ENCODE data around the gene SBNO2. TPM values are rescaled to one million over a fixed set of nuclear protein-coding genes. Genes with fewer than 3 reads are reported as not detected.

Gene SBNO2
- total and polyA plus RNA-seq, 2 experiments from 2014 or later: 6.9 to 35.4 TPM

- Histone ChIP-seq H2AFZ (no peak overlapping the region), H3K79me2 (replicated peaks; ENCODE audit: insufficient read depth) (0 out of 2 replicates have a peak, but pooled peaks cover 4% of the 10 kb centered on the region), H3K4me3 (peak overlapping the region; percentile 64), H3K36me3 (ENCODE audit: insufficient read depth) (no peaks in the 10 kb centered on the region), H4K20me1 (replicated peaks; ENCODE audit: insufficient read depth) (0 out of 2 replicates have a peak, but pooled peaks cover 3% of the 10 kb centered on the region), H3K4me1 (ENCODE audit: insufficient read depth) (peaks cover 8% of the 10 kb centered on the region; the same call in 1 of the 2 replicates), H3K27ac (ENCODE audit: low read depth) (no peak overlapping the region), H3K4me2 (peak overlapping the region; percentile 85), H3K27me3 (ENCODE audit: insufficient read depth) (peaks cover 19% of the 10 kb centered on the region), H3F3A (replicated peaks; ENCODE audit: low read depth) (peaks cover 27% of the 10 kb centered on the region), H3K9me2 (ENCODE audit: insufficient read depth) (no peaks in the 10 kb centered on the region)
- Mint-ChIP-seq H3K4me3 (peak overlapping the region; percentile 64), H3K9me3 (peaks cover 4% of the 10 kb centered on the region; the same call in 2 of the 3 replicates), H3K4me1 (peaks cover 25% of the 10 kb centered on the region), H3K36me3 (ENCODE audit: low read depth) (peaks cover 5% of the 10 kb centered on the region; the same call in 1 of the 3 replicates), H3K27ac (no peak overlapping the region), H3K27me3 (ENCODE audit: insufficient read depth, low read depth, poor library complexity) (peaks cover 29% of the 10 kb centered on the region)
- ATAC-seq (no peak), DNase-seq (ENCODE audit: low spot score) (no peak)
- TF ChIP-seq EZH2phosphoT487 (IDR thresholded peaks at IDR 0.05; ENCODE audit: unreplicated experiment) (no peak), ETS1 (IDR thresholded peaks at IDR 0.05) (no peak), POLR2AphosphoS5 (IDR thresholded peaks at IDR 0.05; ENCODE audit: low read depth) (no peak), ZNF462 (CRISPR knock-in tag; IDR thresholded peaks at IDR 0.05) (no peak), ZNF331 (CRISPR knock-in tag; IDR thresholded peaks at IDR 0.05; ENCODE audit: low read depth) (no peak), STAT1 (IDR thresholded peaks at IDR 0.05; ENCODE audit: unreplicated experiment) (no peak), CTCF (conservative IDR thresholded peaks at IDR 0.05; ENCODE audit: low read depth in 2 of 2) (no peak), REST (IDR thresholded peaks at IDR 0.05; ENCODE audit: unreplicated experiment) (no peak), ZNF114 (CRISPR knock-in tag; IDR thresholded peaks at IDR 0.05) (no peak), JUNB (IDR thresholded peaks at IDR 0.05; ENCODE audit: unreplicated experiment) (no peak), NANOG (IDR thresholded peaks at IDR 0.05; ENCODE audit: borderline replicate concordance) (no peak), CREB1 (CRISPR knock-in tag; IDR thresholded peaks at IDR 0.05; ENCODE audit: low read depth) (no peak), EZH2 (IDR thresholded peaks at IDR 0.05; ENCODE audit: low read depth, unreplicated experiment) (no peak)
Measured at GRCh38 chr19:1068009-1069001, 105.8 kb downstream of the SBNO2 start.

Data from GM23338 (cell line).